SK-N-SH treated with all-trans-retinoic acid at 6 μM for 48 hours (cell line): ENCODE measurements around the gene ZFP90.

Experiments used
- ARNTL ChIP-seq: fragments of 450-650 bp; formaldehyde crosslinking; IDR thresholded peaks from 2 replicates; pipeline ENCODE4 v1.5.0; 2020; ENCODE audit warnings: low read depth, mild to moderate bottlenecking, moderate library complexity, borderline replicate concordance
- BACH2 ChIP-seq: fragments of 250-450 bp; sonication (Bioruptor Pico); IDR thresholded peaks from 2 replicates; pipeline ENCODE4 v1.9.0; 2021; ENCODE audit warnings: mild to moderate bottlenecking, borderline replicate concordance
- ESRRG ChIP-seq: fragments of 250-450 bp; sonication (Bioruptor Pico); IDR thresholded peaks from 2 replicates; pipeline ENCODE4 v1.6.1; 2021; ENCODE audit warnings: mild to moderate bottlenecking
- SNAI2 ChIP-seq: fragments of 250-450 bp; sonication (Bioruptor Pico); IDR thresholded peaks from 2 replicates; pipeline ENCODE4 v1.5.0; 2020; ENCODE audit warnings: mild to moderate bottlenecking, moderate library complexity
- TCF4 ChIP-seq: fragments of 250-450 bp; sonication (Bioruptor Pico); IDR thresholded peaks from 2 replicates; pipeline ENCODE4 v1.8.0; 2021; ENCODE audit warnings: mild to moderate bottlenecking, moderate library complexity, borderline replicate concordance
- TOX ChIP-seq: fragments of 250-450 bp; sonication (Bioruptor Pico); IDR thresholded peaks from 2 replicates; pipeline ENCODE4 v1.8.0; 2021; ENCODE audit warnings: mild to moderate bottlenecking, moderate library complexity, borderline replicate concordance
- ZFP3 ChIP-seq: fragments of 250-450 bp; sonication (Bioruptor Pico); IDR thresholded peaks from 2 replicates; pipeline ENCODE4 v1.5.0; 2020; ENCODE audit warnings: mild to moderate bottlenecking, moderate library complexity
- ZFP30 ChIP-seq: fragments of 450-650 bp; formaldehyde crosslinking; IDR thresholded peaks from 2 replicates; pipeline ENCODE4 v1.5.0; 2022; ENCODE audit warnings: mild to moderate bottlenecking, moderate library complexity
- ZNF565 ChIP-seq: fragments of 450-650 bp; formaldehyde crosslinking; conservative IDR thresholded peaks from 2 replicates; pipeline ENCODE4 v1.5.0; 2020; ENCODE audit warnings: low read depth, mild to moderate bottlenecking, moderate library complexity
- ZNF8 ChIP-seq: fragments of 450-650 bp; formaldehyde crosslinking; IDR thresholded peaks from 2 replicates; pipeline ENCODE4 v1.5.0; 2020; ENCODE audit warnings: mild to moderate bottlenecking, moderate library complexity
- TF ChIP-seq, protein P1 (sequence below): fragments of 250-450 bp; sonication (Bioruptor Pico); IDR thresholded peaks from 2 replicates; pipeline ENCODE4 v1.5.1; 2021; ENCODE audit warnings: mild to moderate bottlenecking, moderate library complexity
- TF ChIP-seq, protein P2 (sequence below): fragments of 250-450 bp; sonication (Bioruptor Pico); IDR thresholded peaks from 2 replicates; pipeline ENCODE4 v1.8.0; 2020; ENCODE audit warnings: mild to moderate bottlenecking, moderate library complexity, borderline replicate concordance
- TF ChIP-seq, protein P3 (sequence below): fragments of 250-450 bp; sonication (Bioruptor Pico); IDR thresholded peaks from 2 replicates; pipeline ENCODE4 v1.8.0; 2021; ENCODE audit warnings: low read depth, mild to moderate bottlenecking, moderate library complexity, borderline replicate concordance
- TF ChIP-seq, protein P4 (sequence below): fragments of 250-450 bp; sonication (Bioruptor Pico); IDR thresholded peaks from 2 replicates; pipeline ENCODE4 v1.5.0; 2020; ENCODE audit warnings: mild to moderate bottlenecking, moderate library complexity

DNA sequence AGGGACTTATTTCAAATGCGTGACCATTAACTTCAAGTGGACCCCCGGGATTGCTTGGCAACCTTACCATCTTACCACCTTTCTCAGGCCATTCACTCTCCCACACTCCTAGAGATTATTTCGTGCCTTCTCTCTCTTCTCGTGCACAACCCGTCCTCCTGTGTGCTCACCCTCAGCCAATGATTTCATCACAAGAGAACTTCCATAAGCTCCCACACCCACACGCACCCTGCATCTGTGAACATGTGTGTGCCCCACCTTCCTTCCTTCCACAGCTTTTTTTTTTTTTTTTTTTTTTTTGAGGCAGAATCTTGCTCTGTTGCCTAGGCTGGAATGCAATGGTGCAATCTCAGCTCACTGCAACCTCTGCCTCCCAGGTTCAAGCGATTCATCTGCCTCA lies 78.6 kb downstream of the ZFP90 start:
- TF ChIP-seq ZFP30: no peak
- TF ChIP-seq, protein P1, sequence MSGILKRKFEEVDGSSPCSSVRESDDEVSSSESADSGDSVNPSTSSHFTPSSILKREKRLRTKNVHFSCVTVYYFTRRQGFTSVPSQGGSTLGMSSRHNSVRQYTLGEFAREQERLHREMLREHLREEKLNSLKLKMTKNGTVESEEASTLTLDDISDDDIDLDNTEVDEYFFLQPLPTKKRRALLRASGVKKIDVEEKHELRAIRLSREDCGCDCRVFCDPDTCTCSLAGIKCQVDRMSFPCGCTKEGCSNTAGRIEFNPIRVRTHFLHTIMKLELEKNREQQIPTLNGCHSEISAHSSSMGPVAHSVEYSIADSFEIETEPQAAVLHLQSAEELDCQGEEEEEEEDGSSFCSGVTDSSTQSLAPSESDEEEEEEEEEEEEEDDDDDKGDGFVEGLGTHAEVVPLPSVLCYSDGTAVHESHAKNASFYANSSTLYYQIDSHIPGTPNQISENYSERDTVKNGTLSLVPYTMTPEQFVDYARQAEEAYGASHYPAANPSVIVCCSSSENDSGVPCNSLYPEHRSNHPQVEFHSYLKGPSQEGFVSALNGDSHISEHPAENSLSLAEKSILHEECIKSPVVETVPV (CRISPR knock-in tag): no peak
- TF ChIP-seq ARNTL (CRISPR knock-in tag): no peak
- TF ChIP-seq, protein P2, sequence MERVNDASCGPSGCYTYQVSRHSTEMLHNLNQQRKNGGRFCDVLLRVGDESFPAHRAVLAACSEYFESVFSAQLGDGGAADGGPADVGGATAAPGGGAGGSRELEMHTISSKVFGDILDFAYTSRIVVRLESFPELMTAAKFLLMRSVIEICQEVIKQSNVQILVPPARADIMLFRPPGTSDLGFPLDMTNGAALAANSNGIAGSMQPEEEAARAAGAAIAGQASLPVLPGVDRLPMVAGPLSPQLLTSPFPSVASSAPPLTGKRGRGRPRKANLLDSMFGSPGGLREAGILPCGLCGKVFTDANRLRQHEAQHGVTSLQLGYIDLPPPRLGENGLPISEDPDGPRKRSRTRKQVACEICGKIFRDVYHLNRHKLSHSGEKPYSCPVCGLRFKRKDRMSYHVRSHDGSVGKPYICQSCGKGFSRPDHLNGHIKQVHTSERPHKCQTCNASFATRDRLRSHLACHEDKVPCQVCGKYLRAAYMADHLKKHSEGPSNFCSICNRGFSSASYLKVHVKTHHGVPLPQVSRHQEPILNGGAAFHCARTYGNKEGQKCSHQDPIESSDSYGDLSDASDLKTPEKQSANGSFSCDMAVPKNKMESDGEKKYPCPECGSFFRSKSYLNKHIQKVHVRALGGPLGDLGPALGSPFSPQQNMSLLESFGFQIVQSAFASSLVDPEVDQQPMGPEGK (CRISPR knock-in tag): no peak
- no peak for TF ChIP-seq ZFP3 (CRISPR knock-in tag)
- TF ChIP-seq SNAI2 (CRISPR knock-in tag): no peak
- no peak for TF ChIP-seq TCF4
- no peak for TF ChIP-seq TOX
- no peak for TF ChIP-seq ZNF8
- TF ChIP-seq, protein P3, sequence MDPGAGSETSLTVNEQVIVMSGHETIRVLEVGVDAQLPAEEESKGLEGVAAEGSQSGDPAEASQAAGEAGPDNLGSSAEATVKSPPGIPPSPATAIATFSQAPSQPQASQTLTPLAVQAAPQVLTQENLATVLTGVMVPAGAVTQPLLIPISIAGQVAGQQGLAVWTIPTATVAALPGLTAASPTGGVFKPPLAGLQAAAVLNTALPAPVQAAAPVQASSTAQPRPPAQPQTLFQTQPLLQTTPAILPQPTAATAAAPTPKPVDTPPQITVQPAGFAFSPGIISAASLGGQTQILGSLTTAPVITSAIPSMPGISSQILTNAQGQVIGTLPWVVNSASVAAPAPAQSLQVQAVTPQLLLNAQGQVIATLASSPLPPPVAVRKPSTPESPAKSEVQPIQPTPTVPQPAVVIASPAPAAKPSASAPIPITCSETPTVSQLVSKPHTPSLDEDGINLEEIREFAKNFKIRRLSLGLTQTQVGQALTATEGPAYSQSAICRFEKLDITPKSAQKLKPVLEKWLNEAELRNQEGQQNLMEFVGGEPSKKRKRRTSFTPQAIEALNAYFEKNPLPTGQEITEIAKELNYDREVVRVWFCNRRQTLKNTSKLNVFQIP (CRISPR knock-in tag): no peak
- no peak for TF ChIP-seq ESRRG (CRISPR knock-in tag)
- TF ChIP-seq, protein P4, sequence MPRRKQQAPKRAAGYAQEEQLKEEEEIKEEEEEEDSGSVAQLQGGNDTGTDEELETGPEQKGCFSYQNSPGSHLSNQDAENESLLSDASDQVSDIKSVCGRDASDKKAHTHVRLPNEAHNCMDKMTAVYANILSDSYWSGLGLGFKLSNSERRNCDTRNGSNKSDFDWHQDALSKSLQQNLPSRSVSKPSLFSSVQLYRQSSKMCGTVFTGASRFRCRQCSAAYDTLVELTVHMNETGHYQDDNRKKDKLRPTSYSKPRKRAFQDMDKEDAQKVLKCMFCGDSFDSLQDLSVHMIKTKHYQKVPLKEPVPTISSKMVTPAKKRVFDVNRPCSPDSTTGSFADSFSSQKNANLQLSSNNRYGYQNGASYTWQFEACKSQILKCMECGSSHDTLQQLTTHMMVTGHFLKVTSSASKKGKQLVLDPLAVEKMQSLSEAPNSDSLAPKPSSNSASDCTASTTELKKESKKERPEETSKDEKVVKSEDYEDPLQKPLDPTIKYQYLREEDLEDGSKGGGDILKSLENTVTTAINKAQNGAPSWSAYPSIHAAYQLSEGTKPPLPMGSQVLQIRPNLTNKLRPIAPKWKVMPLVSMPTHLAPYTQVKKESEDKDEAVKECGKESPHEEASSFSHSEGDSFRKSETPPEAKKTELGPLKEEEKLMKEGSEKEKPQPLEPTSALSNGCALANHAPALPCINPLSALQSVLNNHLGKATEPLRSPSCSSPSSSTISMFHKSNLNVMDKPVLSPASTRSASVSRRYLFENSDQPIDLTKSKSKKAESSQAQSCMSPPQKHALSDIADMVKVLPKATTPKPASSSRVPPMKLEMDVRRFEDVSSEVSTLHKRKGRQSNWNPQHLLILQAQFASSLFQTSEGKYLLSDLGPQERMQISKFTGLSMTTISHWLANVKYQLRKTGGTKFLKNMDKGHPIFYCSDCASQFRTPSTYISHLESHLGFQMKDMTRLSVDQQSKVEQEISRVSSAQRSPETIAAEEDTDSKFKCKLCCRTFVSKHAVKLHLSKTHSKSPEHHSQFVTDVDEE (CRISPR knock-in tag): no peak
- TF ChIP-seq ZNF565: no peak
- TF ChIP-seq BACH2 (CRISPR knock-in tag): no peak
